Skeletal muscle tissue (tissue), 4 donors: ENCODE results near the gene ETF1. TPM values are rescaled to one million over a fixed set of nuclear protein-coding genes. Genes with fewer than 3 reads are reported as not detected.

Experiments
- H3K27ac ChIP-seq: one replicate; pipeline ENCODE4 v1.7.0; 2013; ENCODE audit warnings: mild to moderate bottlenecking, low read depth, low read length, inconsistent platforms
- H3K27me3 ChIP-seq, 3 donors: one replicate each; pipeline ENCODE4 v1.7.0; 2013; ENCODE audit warnings: low read length in 3 of 3; ENCODE audit not compliant: control insufficient read depth in 3 of 3, insufficient read depth in 3 of 3
- H3K36me3 ChIP-seq, 3 donors: one replicate each; pipeline ENCODE4 v1.7.0; 2013; ENCODE audit warnings: low read length in 3 of 3; ENCODE audit not compliant: control insufficient read depth in 3 of 3, insufficient read depth in 3 of 3
- H3K4me1 ChIP-seq, 3 donors: one replicate each; pipeline ENCODE4 v1.7.0; 2013; ENCODE audit warnings: low read length in 3 of 3, mild to moderate bottlenecking in 3 of 3; ENCODE audit not compliant: control insufficient read depth in 3 of 3, insufficient read depth in 3 of 3
- H3K4me3 ChIP-seq, 3 donors: one replicate each; pipeline ENCODE4 v1.7.0; 2013; ENCODE audit warnings: low read length in 3 of 3
- H3K9ac ChIP-seq, 3 donors: one replicate each; pipeline ENCODE4 v1.7.0; 2013; ENCODE audit warnings: low read length in 3 of 3, mild to moderate bottlenecking in 3 of 3, moderate library complexity in 2 of 3, low read depth in 1 of 3
- H3K9me3 ChIP-seq, 3 donors: one replicate each; pipeline ENCODE4 v1.7.0; 2013; ENCODE audit warnings: low read length in 3 of 3; ENCODE audit not compliant: control insufficient read depth in 3 of 3
- total RNA-seq: library from RNA; depleted of rRNA; stranded (reverse); fragments of >200 nt; gene quantifications from one replicate; pipeline ENCODE4 v1.2.3, GENCODE V29; 2014
- donor health status: Osteomylitis.

ETF1 gene
- total RNA-seq, 1 donor from 2014 or later = 45.4 TPM

DNA sequence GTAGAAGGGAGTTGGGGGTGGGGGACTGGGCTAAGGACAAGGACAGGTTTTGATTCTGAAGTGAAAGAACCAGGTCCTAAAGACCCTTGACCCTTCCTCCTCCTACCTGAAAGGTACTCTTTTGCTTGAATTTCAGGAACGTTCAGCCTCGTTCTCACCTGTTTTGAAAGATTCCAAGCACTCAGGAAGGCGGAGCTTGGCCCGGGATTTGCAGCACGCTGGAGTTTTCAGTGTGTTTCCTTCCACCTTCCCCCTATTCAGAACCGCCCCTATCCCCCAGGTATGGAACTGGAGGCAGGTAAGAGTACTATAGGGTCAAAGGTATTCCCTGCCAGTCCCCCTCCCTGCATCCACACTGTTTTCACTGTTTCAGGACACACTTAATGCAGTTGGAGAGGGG, 70.7 kb downstream of the ETF1 start:
- Histone ChIP-seq H3K9me3 (no peaks in the 10 kb centered on the region), H3K36me3 (peaks cover 2 to 4% (median 2%) of the 10 kb centered on the region in 3 donors), H3K9ac (no peak overlapping the region), H3K4me3 (no peak overlapping the region), H3K27ac (no peak overlapping the region), H3K27me3 (no peaks in the 10 kb centered on the region), H3K4me1 (peaks cover 6 to 8% (median 7%) of the 10 kb centered on the region in 3 donors)

DNA sequence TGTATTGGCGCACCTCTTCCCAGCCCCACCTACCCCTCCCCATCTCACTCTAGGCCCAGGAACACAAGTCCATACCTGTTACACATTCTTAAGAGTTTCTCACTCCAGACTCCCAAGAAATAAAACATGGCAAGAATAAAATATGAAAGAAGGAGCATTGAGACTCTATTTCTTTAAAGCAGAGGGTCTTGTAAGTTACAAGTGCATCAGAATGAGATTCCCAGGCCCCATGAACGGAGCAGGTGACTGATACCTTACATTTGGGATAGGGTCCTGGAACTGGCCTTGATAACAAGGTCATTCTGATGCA, 72.0 kb downstream of the ETF1 start:
- Histone ChIP-seq H3K4me1 (peaks cover 19 to 22% (median 20%) of the 10 kb centered on the region in 3 donors), H3K27ac (no peak overlapping the region), H3K9ac (no peak overlapping the region), H3K36me3 (peaks cover 7 to 11% (median 11%) of the 10 kb centered on the region in 3 donors), H3K27me3 (peaks cover 0 to 7% (median 0%) of the 10 kb centered on the region in 3 donors), H3K4me3 (no peak overlapping the region), H3K9me3 (no peaks in the 10 kb centered on the region)

DNA sequence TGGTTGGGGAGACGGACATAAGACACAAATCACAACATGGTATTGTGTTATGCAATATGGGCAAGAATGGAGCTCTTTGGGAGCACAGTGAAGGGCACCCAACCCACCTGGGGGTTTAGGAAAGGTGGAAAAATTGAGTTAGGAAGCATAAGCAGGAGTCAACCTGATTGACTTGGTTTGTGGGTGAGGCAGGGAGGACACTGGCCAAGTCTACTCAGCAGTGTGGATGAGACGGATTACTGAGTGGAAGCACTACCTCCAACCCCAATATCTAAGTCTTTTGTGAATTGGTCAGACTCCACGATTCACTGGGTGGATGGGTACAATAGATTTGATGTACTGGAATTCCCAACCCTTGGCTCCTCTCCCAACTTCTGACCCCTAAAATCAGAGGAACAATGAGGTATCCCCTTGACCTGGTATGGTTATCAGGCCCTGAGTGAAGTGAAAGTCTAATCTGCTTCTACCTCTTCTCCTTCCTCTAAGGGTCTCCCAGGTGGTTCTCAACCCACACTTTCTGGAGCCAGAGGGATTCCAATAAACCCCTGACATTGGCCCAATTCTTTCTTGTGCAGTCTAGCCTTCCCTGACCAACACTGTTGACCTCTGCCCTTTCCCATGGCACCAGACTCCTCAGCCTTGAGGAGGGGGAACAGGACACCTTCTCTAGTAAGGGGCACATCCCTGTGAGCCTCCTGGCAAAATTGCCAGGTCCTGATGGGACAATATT, 72.5 kb downstream of the ETF1 start:
- H3K4me1 ChIP-seq = peaks cover 21 to 26% (median 24%) of the 10 kb centered on the region in 3 donors
- H3K9ac ChIP-seq = no peak overlapping the region
- H3K27me3 ChIP-seq = peaks cover 0 to 7% (median 3%) of the 10 kb centered on the region in 3 donors
- H3K27ac ChIP-seq = no peak overlapping the region
- no peak overlapping the region for H3K4me3 ChIP-seq
- H3K9me3 ChIP-seq = no peaks in the 10 kb centered on the region
- peaks cover 7 to 11% (median 11%) of the 10 kb centered on the region in 3 donors for H3K36me3 ChIP-seq

DNA sequence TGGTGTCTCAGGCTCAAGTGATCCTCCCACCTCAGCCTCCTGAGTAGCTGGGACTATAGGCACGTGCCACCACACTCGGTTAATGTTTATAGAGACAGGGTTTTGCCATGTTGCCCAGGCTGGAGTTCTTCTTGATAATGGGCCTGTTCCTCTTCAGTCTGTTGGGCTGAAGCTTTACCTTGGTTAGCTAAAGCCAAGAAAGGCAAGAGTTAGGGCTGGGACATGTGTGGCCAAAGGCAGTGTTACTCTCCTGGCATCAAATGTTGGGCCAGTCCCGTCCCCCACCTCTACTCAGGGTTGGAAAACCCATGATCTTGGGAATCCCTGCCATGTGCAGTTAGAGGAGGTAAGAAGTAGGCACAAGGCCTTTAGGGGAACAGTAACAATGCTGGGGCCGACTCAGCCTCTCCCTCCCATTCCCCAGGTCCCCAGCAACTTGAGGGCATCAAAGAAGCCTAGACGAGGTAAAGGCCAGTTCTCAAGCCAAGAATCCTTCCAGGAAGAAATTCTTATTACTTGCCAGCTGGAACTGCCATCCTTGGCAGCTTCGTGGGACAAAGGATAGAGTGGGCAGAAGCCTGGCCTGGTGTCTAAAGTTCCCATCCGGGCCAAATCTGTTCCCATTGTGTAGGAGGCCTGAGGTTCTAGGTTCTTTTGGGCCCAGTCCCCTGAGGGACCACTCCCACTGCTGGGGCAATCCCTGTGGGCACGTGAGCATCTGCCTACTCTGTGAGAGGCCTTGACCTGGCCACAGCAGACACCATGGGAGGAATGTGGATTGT, 73.3 kb downstream of the ETF1 start:
- peaks cover 7 to 11% (median 11%) of the 10 kb centered on the region in 3 donors for H3K36me3 ChIP-seq
- no peak overlapping the region for H3K27ac ChIP-seq
- H3K4me3 ChIP-seq = no peak overlapping the region
- no peak overlapping the region for H3K9ac ChIP-seq
- H3K27me3 ChIP-seq = peaks cover 0 to 7% (median 3%) of the 10 kb centered on the region in 3 donors
- no peaks in the 10 kb centered on the region for H3K9me3 ChIP-seq
- H3K4me1 ChIP-seq = peaks cover 21 to 26% (median 24%) of the 10 kb centered on the region in 3 donors

DNA sequence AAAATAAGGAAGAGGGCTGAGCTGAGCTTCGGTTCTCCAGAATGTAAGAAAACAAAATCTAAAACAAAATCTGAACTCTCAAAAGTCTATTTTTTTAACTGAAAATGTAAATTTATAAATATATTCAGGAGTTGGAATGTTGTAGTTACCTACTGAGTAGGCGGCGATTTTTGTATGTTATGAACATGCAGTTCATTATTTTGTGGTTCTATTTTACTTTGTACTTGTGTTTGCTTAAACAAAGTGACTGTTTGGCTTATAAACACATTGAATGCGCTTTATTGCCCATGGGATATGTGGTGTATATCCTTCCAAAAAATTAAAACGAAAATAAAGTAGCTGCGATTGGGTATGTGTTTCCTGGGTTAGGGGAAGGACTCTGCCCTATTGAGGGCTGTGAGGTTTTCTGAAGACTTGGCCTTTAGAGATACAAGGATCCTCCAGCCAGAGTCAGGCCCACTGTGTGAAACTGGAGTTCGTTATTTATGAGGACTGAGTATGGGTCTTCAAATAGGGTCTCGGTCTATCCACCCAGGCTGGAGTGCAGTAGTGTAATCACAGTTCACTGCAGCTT, 74.0 kb downstream of the ETF1 start:
- Histone ChIP-seq H3K27ac (no peak overlapping the region), H3K27me3 (peaks cover 0 to 7% (median 3%) of the 10 kb centered on the region in 3 donors), H3K9ac (no peak overlapping the region), H3K9me3 (no peaks in the 10 kb centered on the region), H3K4me1 (peaks cover 25 to 31% (median 29%) of the 10 kb centered on the region in 3 donors), H3K36me3 (peaks cover 7 to 11% (median 11%) of the 10 kb centered on the region in 3 donors), H3K4me3 (no peak overlapping the region)

DNA sequence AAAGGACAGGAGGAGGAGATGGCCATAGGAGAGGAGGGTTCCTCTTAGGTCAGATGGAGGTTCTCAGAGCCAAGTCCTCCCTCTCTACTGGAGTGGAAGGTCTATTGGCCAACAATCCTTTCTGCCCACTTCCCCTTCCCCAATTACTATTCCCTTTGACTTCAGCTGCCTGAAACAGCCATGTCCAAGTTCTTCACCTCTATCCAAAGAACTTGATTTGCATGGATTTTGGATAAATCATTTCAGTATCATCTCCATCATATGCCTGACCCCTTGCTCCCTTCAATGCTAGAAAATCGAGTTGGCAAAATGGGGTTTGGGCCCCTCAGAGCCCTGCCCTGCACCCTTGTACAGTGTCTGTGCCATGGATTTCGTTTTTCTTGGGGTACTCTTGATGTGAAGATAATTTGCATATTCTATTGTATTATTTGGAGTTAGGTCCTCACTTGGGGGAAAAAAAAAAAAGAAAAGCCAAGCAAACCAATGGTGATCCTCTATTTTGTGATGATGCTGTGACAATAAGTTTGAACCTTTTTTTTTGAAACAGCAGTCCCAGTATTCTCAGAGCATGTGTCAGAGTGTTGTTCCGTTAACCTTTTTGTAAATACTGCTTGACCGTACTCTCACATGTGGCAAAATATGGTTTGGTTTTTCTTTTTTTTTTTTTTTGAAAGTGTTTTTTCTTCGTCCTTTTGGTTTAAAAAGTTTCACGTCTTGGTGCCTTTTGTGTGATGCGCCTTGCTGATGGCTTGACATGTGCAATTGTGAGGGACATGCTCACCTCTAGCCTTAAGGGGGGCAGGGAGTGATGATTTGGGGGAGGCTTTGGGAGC, 74.7 kb downstream of the ETF1 start:
- Histone ChIP-seq H3K36me3 (peaks cover 7 to 11% (median 11%) of the 10 kb centered on the region in 3 donors), H3K4me1 (peaks cover 26 to 35% (median 34%) of the 10 kb centered on the region in 3 donors), H3K27me3 (peaks cover 0 to 7% (median 3%) of the 10 kb centered on the region in 3 donors), H3K27ac (no peak overlapping the region), H3K9ac (no peak overlapping the region), H3K9me3 (no peaks in the 10 kb centered on the region), H3K4me3 (peak overlapping the region in 2 of 3 donors; percentile 86 to 93)

DNA sequence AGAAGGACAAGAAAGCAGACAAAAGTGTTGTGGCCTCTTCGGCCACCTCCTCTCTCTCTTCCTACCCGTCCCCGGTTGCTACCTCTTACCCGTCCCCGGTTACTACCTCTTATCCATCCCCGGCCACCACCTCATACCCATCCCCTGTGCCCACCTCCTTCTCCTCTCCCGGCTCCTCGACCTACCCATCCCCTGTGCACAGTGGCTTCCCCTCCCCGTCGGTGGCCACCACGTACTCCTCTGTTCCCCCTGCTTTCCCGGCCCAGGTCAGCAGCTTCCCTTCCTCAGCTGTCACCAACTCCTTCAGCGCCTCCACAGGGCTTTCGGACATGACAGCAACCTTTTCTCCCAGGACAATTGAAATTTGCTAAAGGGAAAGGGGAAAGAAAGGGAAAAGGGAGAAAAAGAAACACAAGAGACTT, 75.3 kb downstream of the ETF1 start:
- peaks cover 28 to 37% (median 36%) of the 10 kb centered on the region in 3 donors for H3K4me1 ChIP-seq
- no peaks in the 10 kb centered on the region for H3K9me3 ChIP-seq
- H3K4me3 ChIP-seq = peak overlapping the region; percentile 54 to 93 (median 86)
- no peak overlapping the region for H3K27ac ChIP-seq
- peaks cover 7 to 11% (median 11%) of the 10 kb centered on the region in 3 donors for H3K36me3 ChIP-seq
- H3K9ac ChIP-seq = peak overlapping the region in 1 of 3 donors; percentile 16
- peaks cover 0 to 7% (median 3%) of the 10 kb centered on the region in 3 donors for H3K27me3 ChIP-seq

DNA sequence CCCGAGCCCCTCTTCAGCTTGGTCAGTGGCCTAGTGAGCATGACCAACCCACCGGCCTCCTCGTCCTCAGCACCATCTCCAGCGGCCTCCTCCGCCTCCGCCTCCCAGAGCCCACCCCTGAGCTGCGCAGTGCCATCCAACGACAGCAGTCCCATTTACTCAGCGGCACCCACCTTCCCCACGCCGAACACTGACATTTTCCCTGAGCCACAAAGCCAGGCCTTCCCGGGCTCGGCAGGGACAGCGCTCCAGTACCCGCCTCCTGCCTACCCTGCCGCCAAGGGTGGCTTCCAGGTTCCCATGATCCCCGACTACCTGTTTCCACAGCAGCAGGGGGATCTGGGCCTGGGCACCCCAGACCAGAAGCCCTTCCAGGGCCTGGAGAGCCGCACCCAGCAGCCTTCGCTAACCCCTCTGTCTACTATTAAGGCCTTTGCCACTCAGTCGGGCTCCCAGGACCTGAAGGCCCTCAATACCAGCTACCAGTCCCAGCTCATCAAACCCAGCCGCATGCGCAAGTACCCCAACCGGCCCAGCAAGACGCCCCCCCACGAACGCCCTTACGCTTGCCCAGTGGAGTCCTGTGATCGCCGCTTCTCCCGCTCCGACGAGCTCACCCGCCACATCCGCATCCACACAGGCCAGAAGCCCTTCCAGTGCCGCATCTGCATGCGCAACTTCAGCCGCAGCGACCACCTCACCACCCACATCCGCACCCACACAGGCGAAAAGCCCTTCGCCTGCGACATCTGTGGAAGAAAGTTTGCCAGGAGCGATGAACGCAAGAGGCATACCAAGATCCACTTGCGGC, 75.9 kb downstream of the ETF1 start:
- Histone ChIP-seq H3K36me3 (peaks cover 7 to 11% (median 11%) of the 10 kb centered on the region in 3 donors), H3K9ac (peak overlapping the region in 2 of 3 donors; percentile 78 to 92), H3K27ac (peak overlapping the region; percentile 14)

More for the DNA sequence above, 75.9 kb downstream of the ETF1 start:
- Histone ChIP-seq H3K4me3 (peak overlapping the region; percentile 86 to 93 (median 90)), H3K27me3 (peaks cover 0 to 7% (median 3%) of the 10 kb centered on the region in 3 donors), H3K4me1 (peaks cover 28 to 37% (median 36%) of the 10 kb centered on the region in 3 donors), H3K9me3 (no peaks in the 10 kb centered on the region)
